ENCODE results near the gene NLRX1. TPM values are rescaled to one million over a fixed set of nuclear protein-coding genes. Genes with fewer than 3 reads are reported as not detected.
"Not testable (repeated sequence)": the region's sequence is repeated elsewhere in the genome, so short reads cannot be mapped to it uniquely, and the experiment has no call there.

The NLRX1 gene
- total RNA-seq, 1 experiment from 2014 or later = 21.4 TPM

- H3K9me2 ChIP-seq (ENCODE audit: insufficient read depth); H3K79me2 ChIP-seq (ENCODE audit: insufficient read depth, low read length); H3K27me3 ChIP-seq (ENCODE audit: insufficient read depth, low read length); intact Hi-C loops (cut with micrococcal nuclease); ATAC-seq; DNase-seq (ENCODE audit: low read depth, low spot score); H3K36me3 ChIP-seq (ENCODE audit: control insufficient read depth in 1 of 2, insufficient read depth in 2 of 2, low read length in 2 of 2); H2AFZ ChIP-seq (ENCODE audit: low read depth, low read length, poor library complexity, severe bottlenecking); H3K4me2 ChIP-seq (ENCODE audit: low read length); POLR2A ChIA-PET; H3K9me3 ChIP-seq (ENCODE audit: control insufficient read depth in 1 of 2, insufficient read depth in 1 of 2, low read depth in 1 of 2, low read length in 2 of 2); H4K20me1 ChIP-seq (ENCODE audit: insufficient read depth); BruUV-seq (replicated peaks); H3K4me3 ChIP-seq (replicated peaks in 1 of 2; ENCODE audit: low read depth in 1 of 2, low read length in 2 of 2); H3K9ac ChIP-seq (ENCODE audit: low read length); H3K27ac ChIP-seq (ENCODE audit: low read depth, low read length); RAD21 ChIA-PET (ENCODE audit: low non-redundant PET in 1 of 2, low total read pairs in 2 of 2, uncharacterized antibody in 2 of 2, unreplicated experiment in 2 of 2): not testable (repeated sequence)
- CTCF ChIA-PET = interaction anchor here (2.2 kb wide), 1 partner anchor 15 kb away, joined by 5 read pairs; the partner anchor contains the start of gene CBL
- H3K4me1 ChIP-seq (ENCODE audit: control insufficient read depth in 1 of 2, insufficient read depth in 2 of 2, low read length in 2 of 2) = peaks cover 11 to 27% of the 10 kb centered on the region in 2 experiments
These were observed 22.7 kb downstream of the NLRX1 start for GRCh38 chr11:119191265-119191664.

GRCh38 chr11:119192111-119192510 is 23.6 kb downstream of the NLRX1 start:
- H3K9ac ChIP-seq (ENCODE audit: low read length) = no peak overlapping the region
- H3K4me1 ChIP-seq (ENCODE audit: control insufficient read depth in 1 of 2, insufficient read depth in 2 of 2, low read length in 2 of 2) = peaks cover 11 to 33% of the 10 kb centered on the region in 2 experiments
- no peaks in the 10 kb centered on the region for H3K9me2 ChIP-seq (ENCODE audit: insufficient read depth)
- TF ChIP-seq YY1 (IDR thresholded peaks at IDR 0.05; ENCODE audit: extremely low read depth, insufficient replicate concordance, low read depth, low read length) (no peak), MAX (IDR thresholded peaks at IDR 0.05) (no peak)
- no peak overlapping the region for H3K27ac ChIP-seq (ENCODE audit: low read depth, low read length)
- H3K36me3 ChIP-seq (ENCODE audit: control insufficient read depth in 1 of 2, insufficient read depth in 2 of 2, low read length in 2 of 2) = no peaks in the 10 kb centered on the region
- H3K4me3 ChIP-seq (replicated peaks in 1 of 2; ENCODE audit: low read depth in 1 of 2, low read length in 2 of 2) = no peak overlapping the region
- no peaks in the 10 kb centered on the region for H3K79me2 ChIP-seq (ENCODE audit: insufficient read depth, low read length)
- H4K20me1 ChIP-seq (ENCODE audit: insufficient read depth) = no peaks in the 10 kb centered on the region
- no peak overlapping the region for H2AFZ ChIP-seq (ENCODE audit: low read depth, low read length, poor library complexity, severe bottlenecking)
- no peak overlapping the region for H3K4me2 ChIP-seq (ENCODE audit: low read length)
- intact Hi-C loops (cut with micrococcal nuclease) = no loop called here
- ATAC-seq (no peak), DNase-seq (ENCODE audit: low read depth, low spot score) (no peak)
- no TSS peak for BruUV-seq (replicated peaks)
- ChIA-PET POLR2A (no interaction called here), CTCF (interaction anchor here (0.9 kb wide), 1 partner anchor 14 kb away, joined by 3 read pairs; the partner anchor contains the start of gene CBL), RAD21 (ENCODE audit: low non-redundant PET in 1 of 2, low total read pairs in 2 of 2, uncharacterized antibody in 2 of 2, unreplicated experiment in 2 of 2) (no interaction called here)
- no peaks in the 10 kb centered on the region for H3K27me3 ChIP-seq (ENCODE audit: insufficient read depth, low read length)
- no peaks in the 10 kb centered on the region for H3K9me3 ChIP-seq (ENCODE audit: control insufficient read depth in 1 of 2, insufficient read depth in 1 of 2, low read depth in 1 of 2, low read length in 2 of 2)

Data from HCT116 (cell line).